GM12864 (cell line): ENCODE data around the gene HBEGF.

ENCODE experiments used
- DNase-seq: peaks from one replicate; pipeline ENCODE4 v3.0.0-alpha.2; 2011; ENCODE audit warnings: low read depth
- H3K4me3 ChIP-seq: 2 replicates; pipeline ENCODE4 v1.5.1; 2011; ENCODE audit warnings: mild to moderate bottlenecking, low read depth, low read length, control low read depth
- CTCF ChIP-seq: IDR thresholded peaks from 2 replicates; pipeline ENCODE4 v1.5.1; 2011; ENCODE audit warnings: low read depth, mild to moderate bottlenecking, moderate library complexity, low read length, control low read depth, inconsistent platforms; ENCODE audit errors: missing control alignments

Gene HBEGF

GRCh38 chr5:140287801-140288521, 58.4 kb downstream of the HBEGF start:
- no peak overlapping the region for H3K4me3 ChIP-seq
- TF ChIP-seq CTCF, result no peak
- no peak for DNase-seq

DNA sequence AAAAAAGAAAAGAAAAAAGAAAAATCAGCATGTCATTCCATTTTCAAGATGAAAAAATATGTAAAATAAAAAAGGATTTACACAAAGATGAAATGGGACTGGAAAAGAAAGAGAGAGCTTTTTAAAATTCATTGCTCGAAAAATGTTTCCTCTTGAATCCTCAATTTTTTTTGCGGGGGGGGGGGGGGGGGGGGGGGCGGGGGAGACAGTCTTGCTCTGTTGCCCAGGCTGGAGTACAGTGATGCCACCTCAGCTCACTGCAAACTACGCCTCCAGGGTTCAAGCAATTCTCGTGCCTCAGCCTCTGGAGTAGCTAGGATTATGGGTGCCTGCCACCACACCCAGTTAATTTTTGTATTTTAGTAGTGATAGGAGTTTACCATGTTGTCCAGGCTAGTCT, 60.0 kb downstream of the HBEGF start:
- no peak overlapping the region for H3K4me3 ChIP-seq
- TF ChIP-seq CTCF, result no peak
- no peak for DNase-seq

DNA sequence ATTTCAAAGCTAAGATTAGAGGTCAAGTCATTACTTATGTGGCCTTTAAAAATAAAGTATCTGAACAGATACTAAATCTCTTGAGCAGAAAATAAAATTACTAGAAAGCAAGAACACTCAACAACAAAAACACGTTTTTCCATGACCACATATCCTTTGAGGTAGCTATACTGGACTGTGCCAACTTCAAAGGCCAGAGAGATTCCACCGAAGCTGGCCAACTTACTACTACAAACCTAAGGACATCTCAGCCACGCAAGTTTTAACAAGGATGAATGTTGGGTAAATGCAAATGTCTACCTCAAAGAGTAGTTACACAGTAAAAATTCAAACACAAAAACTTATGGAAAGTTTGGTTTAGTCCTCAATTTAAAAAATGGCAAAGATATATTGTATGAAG, 62.4 kb downstream of the HBEGF start:
- TF ChIP-seq CTCF, result no peak
- DNase-seq, result no peak
- no peak overlapping the region for H3K4me3 ChIP-seq
